DND-41 (cell line): ENCODE results near the gene BPIFB3.

Source experiments
- ATAC-seq: fragments of 200-7000 bp; cut with Tn5 transposase; 3 replicates; pipeline ENCODE4 v1.9.1; 2021; ENCODE audit warnings: low read depth; ENCODE audit not compliant: insufficient read depth
- DNase-seq: peaks from one replicate; pipeline ENCODE4 v3.0.0-alpha.2; 2020
- H2AFZ ChIP-seq: 2 replicates; pipeline ENCODE4 v1.6.0; 2012; ENCODE audit warnings: low read depth, low read length
- H3K27ac ChIP-seq: 2 replicates; pipeline ENCODE4 v1.5.1; 2012; ENCODE audit warnings: low read length, inconsistent platforms
- H3K27me3 ChIP-seq: fragments of 200-600 bp; sonication (generic); 2 replicates; pipeline ENCODE4 v1.6.0; 2012; ENCODE audit warnings: low read length, mild to moderate bottlenecking, inconsistent platforms; ENCODE audit not compliant: insufficient read depth, poor library complexity
- H3K36me3 ChIP-seq: 2 replicates; pipeline ENCODE4 v1.5.1; 2012; ENCODE audit warnings: low read length, inconsistent platforms; ENCODE audit not compliant: insufficient read depth
- H3K4me1 ChIP-seq: 2 replicates; pipeline ENCODE4 v1.5.1; 2012; ENCODE audit warnings: mild to moderate bottlenecking, low read length; ENCODE audit not compliant: insufficient read depth
- H3K4me2 ChIP-seq: 2 replicates; pipeline ENCODE4 v1.6.0; 2012; ENCODE audit warnings: mild to moderate bottlenecking, moderate library complexity, low read length, inconsistent platforms; ENCODE audit not compliant: insufficient read depth
- H3K4me3 ChIP-seq, 2 experiments: fragments of 200-600 bp in 1 of 2; shearing (Covaris generic) in 1 of 2; 2 replicates each; pipeline ENCODE4 v1.5.1; 2012 to 2016; ENCODE audit warnings: inconsistent platforms in 2 of 2, low read length in 2 of 2, mild to moderate bottlenecking in 2 of 2, low read depth in 1 of 2, moderate library complexity in 1 of 2
- H3K79me2 ChIP-seq: 2 replicates; pipeline ENCODE4 v1.6.0; 2012; ENCODE audit warnings: low read length, inconsistent platforms; ENCODE audit not compliant: insufficient read depth
- H3K9ac ChIP-seq: 2 replicates; pipeline ENCODE4 v1.6.0; 2012; ENCODE audit warnings: low read depth, mild to moderate bottlenecking, inconsistent platforms, low read length, moderate library complexity
- H3K9me3 ChIP-seq: 2 replicates; pipeline ENCODE4 v1.5.1; 2012; ENCODE audit warnings: low read length, moderate library complexity, mild to moderate bottlenecking, inconsistent platforms; ENCODE audit not compliant: insufficient read depth, severe bottlenecking
- H4K20me1 ChIP-seq: 2 replicates; pipeline ENCODE4 v1.6.0; 2012; ENCODE audit warnings: low read length; ENCODE audit not compliant: insufficient read depth
- EZH2 ChIP-seq: IDR thresholded peaks from 3 replicates; pipeline ENCODE4 v1.6.1; 2012; ENCODE audit warnings: borderline replicate concordance, low read depth, mild to moderate bottlenecking, moderate library complexity, low read length, inconsistent platforms; ENCODE audit not compliant: severe bottlenecking
- TF ChIP-seq, protein P1 (sequence below): IDR thresholded peaks from 2 replicates; pipeline ENCODE4 v1.5.1; 2012; ENCODE audit warnings: borderline replicate concordance, low read length, moderate library complexity, mild to moderate bottlenecking; ENCODE audit not compliant: poor library complexity, severe bottlenecking; ENCODE audit errors: extremely low read depth

Gene BPIFB3

GRCh38 chr20:33014336-33015113 is 39.2 kb upstream of the BPIFB3 start:
- no peaks in the 10 kb centered on the region for H3K9me3 ChIP-seq
- no peak overlapping the region for H2AFZ ChIP-seq
- no peak overlapping the region for H3K27ac ChIP-seq
- DNase-seq (no peak), ATAC-seq (no peak)
- TF ChIP-seq, protein P1, sequence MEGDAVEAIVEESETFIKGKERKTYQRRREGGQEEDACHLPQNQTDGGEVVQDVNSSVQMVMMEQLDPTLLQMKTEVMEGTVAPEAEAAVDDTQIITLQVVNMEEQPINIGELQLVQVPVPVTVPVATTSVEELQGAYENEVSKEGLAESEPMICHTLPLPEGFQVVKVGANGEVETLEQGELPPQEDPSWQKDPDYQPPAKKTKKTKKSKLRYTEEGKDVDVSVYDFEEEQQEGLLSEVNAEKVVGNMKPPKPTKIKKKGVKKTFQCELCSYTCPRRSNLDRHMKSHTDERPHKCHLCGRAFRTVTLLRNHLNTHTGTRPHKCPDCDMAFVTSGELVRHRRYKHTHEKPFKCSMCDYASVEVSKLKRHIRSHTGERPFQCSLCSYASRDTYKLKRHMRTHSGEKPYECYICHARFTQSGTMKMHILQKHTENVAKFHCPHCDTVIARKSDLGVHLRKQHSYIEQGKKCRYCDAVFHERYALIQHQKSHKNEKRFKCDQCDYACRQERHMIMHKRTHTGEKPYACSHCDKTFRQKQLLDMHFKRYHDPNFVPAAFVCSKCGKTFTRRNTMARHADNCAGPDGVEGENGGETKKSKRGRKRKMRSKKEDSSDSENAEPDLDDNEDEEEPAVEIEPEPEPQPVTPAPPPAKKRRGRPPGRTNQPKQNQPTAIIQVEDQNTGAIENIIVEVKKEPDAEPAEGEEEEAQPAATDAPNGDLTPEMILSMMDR, result no peak
- no peak for TF ChIP-seq EZH2
- no peaks in the 10 kb centered on the region for H3K79me2 ChIP-seq
- no peaks in the 10 kb centered on the region for H3K27me3 ChIP-seq
- H3K9ac ChIP-seq, result no peak overlapping the region
- no peaks in the 10 kb centered on the region for H3K4me1 ChIP-seq
- H3K4me2 ChIP-seq, result no peak overlapping the region
- no peaks in the 10 kb centered on the region for H3K36me3 ChIP-seq
- no peak overlapping the region for H3K4me3 ChIP-seq
- H4K20me1 ChIP-seq, result no peaks in the 10 kb centered on the region

- Histone ChIP-seq H3K36me3 (no peaks in the 10 kb centered on the region), H3K4me3 (no peak overlapping the region), H3K27me3 (no peaks in the 10 kb centered on the region), H3K79me2 (no peaks in the 10 kb centered on the region), H3K4me2 (no peak overlapping the region), H3K27ac (no peak overlapping the region), H3K9ac (no peak overlapping the region), H2AFZ (no peak overlapping the region), H4K20me1 (no peaks in the 10 kb centered on the region), H3K4me1 (no peaks in the 10 kb centered on the region), H3K9me3 (no peaks in the 10 kb centered on the region)
- ATAC-seq (no peak), DNase-seq (no peak)
- TF ChIP-seq, protein P1, result no peak
- TF ChIP-seq EZH2, result no peak
Observed at GRCh38 chr20:33015114-33015484, 38.6 kb upstream of the BPIFB3 start.

DNA sequence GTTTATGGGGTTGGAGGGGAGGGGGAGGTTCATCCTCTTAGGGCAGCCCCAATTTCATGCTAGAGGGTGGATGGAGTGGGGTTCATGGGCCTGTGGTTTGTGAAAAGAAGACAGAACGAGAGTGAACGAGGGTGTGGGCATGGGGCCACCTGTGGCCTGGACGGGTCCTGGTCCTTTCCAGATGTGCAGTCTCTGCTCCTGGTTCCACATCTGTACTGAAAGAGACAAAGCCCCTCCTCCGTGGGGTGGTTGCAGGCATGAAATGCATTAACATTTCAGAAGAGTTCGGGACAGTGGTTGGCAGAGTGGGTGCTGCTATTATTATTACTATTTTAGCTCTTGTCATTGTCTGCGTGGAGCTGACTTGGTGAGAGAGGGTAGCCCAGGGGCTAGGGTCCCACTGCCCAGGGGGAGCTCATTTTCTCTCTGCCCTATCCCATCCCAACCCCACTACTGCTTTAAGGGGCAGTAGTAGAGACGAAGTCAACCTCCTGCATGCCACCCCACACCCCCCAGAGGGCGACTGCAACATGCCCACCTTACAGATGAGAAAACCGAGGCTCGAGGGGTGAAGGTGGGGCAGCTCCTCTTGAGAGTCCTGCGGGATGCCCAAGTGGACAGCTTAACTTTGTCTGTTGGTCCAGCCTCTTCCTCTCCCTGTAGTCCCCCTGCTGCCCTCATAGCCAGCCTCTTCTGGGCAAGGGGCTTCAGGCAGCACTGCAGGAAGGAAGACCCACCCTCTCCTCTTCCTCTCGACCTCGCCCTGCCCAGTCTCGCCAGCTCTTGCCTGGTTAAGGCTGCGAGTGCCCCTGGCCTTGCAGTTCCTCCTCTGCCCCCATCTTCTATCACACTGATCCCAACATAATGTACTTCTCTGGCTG is 37.8 kb upstream of the BPIFB3 start:
- Histone ChIP-seq H3K9ac (no peak overlapping the region), H2AFZ (no peak overlapping the region), H4K20me1 (no peaks in the 10 kb centered on the region), H3K36me3 (no peaks in the 10 kb centered on the region), H3K4me2 (no peak overlapping the region), H3K4me3 (no peak overlapping the region), H3K27me3 (no peaks in the 10 kb centered on the region), H3K27ac (no peak overlapping the region), H3K79me2 (no peaks in the 10 kb centered on the region), H3K9me3 (no peaks in the 10 kb centered on the region), H3K4me1 (no peaks in the 10 kb centered on the region)
- TF ChIP-seq, protein P1, result no peak
- no peak for TF ChIP-seq EZH2
- DNase-seq, result no peak
- ATAC-seq, result no peak
